Gastrocnemius medialis (tissue), 4 donors: ENCODE data around the gene CCDC183. TPM values are rescaled to one million over a fixed set of nuclear protein-coding genes. Genes with fewer than 3 reads are reported as not detected.
A peak's percentile ranks its signal among the peaks of the same experiment; 100 is the strongest.
"Not testable (repeated sequence)": the region's sequence is repeated elsewhere in the genome, so short reads cannot be mapped to it uniquely, and the experiment has no call there.

Source experiments
- ATAC-seq, 2 donors: fragments of 150-250 bp; one replicate each; pipeline ENCODE4 v1.9.1; 2016
- DNase-seq, 2 donors: peaks; one replicate each; pipeline ENCODE4 v3.0.0-alpha.2; 2019
- H3K27ac ChIP-seq, 4 donors: fragments of 200-600 bp; sonication (generic); 1 replicate in 1 of 4; 2 replicates in 3 of 4; pipeline ENCODE4 v1.5.1; 2016 to 2018; ENCODE audit warnings: mild to moderate bottlenecking in 2 of 4, moderate library complexity in 1 of 4
- H3K27me3 ChIP-seq, 3 donors: fragments of 200-600 bp; sonication (generic) in 2 of 3; 1 replicate in 1 of 3; 2 replicates in 2 of 3; pipeline versions ENCODE4 v1.5.1 to v1.6.0; 2016 to 2019; ENCODE audit warnings: mild to moderate bottlenecking in 1 of 3, moderate library complexity in 1 of 3
- H3K36me3 ChIP-seq, 2 donors: fragments of 200-600 bp; sonication (generic) in 1 of 2; one replicate each; pipeline ENCODE4 v1.5.1; 2017 to 2018
- H3K4me1 ChIP-seq, 2 donors: fragments of 200-600 bp; sonication (generic) in 1 of 2; one replicate each; pipeline ENCODE4 v1.5.1; 2016 to 2017; ENCODE audit warnings: mild to moderate bottlenecking in 2 of 2
- H3K4me3 ChIP-seq, 4 donors: fragments of 200-600 bp; sonication (generic) in 3 of 4; 1 replicate in 1 of 4; 2 replicates in 3 of 4; pipeline ENCODE4 v1.5.1; 2016 to 2019; ENCODE audit warnings: mild to moderate bottlenecking in 2 of 4
- H3K9me3 ChIP-seq, 3 donors: fragments of 200-600 bp; sonication (generic) in 2 of 3; 1 replicate in 1 of 3; 2 replicates in 2 of 3; pipeline ENCODE4 v1.5.1; 2016 to 2019
- POLR2A ChIP-seq, 2 donors: fragments of 450-650 bp; IDR thresholded peaks; one replicate each; pipeline ENCODE4 v1.6.1; 2017; ENCODE audit warnings: antibody characterized with exemption in 2 of 2, mild to moderate bottlenecking in 2 of 2, moderate library complexity in 2 of 2
- in situ Hi-C, 4 donors: fragments of 200-750 bp; cut with MboI; loops; one replicate each; pipeline versions ENCODE4 v1.15.0 to v1.8.0; 2017; ENCODE audit warnings: low sequenced_read_pairs in 4 of 4
- intact Hi-C: fragments of 100-400 bp; cut with DNase I; formaldehyde crosslinking; loops from one replicate; pipeline ENCODE4 v1.15.1; 2023; ENCODE audit warnings: low total_unique reads
- total RNA-seq, 4 donors: library from RNA; depleted of rRNA; stranded (reverse); fragments of >200 nt; gene quantifications; one replicate each; pipeline versions ENCODE4 v1.1.0 to v1.2.3, GENCODE V29; 2016
- TF ChIP-seq, protein P1 (sequence below), 5 experiments: fragments of 450-650 bp in 3 of 5; fragments of 200-600 bp in 2 of 5; sonication (generic) in 2 of 5; IDR thresholded peaks in 4 of 5; conservative IDR thresholded peaks in 1 of 5; 1 replicate in 4 of 5; 2 replicates in 1 of 5; pipeline ENCODE4 v1.5.1; 2016 to 2019; ENCODE audit warnings: antibody characterized with exemption in 5 of 5, mild to moderate bottlenecking in 3 of 5, moderate library complexity in 3 of 5

CCDC183 gene
- total RNA-seq, 4 donors from 2014 or later, result 0.31 TPM; not detected in 3

DNA sequence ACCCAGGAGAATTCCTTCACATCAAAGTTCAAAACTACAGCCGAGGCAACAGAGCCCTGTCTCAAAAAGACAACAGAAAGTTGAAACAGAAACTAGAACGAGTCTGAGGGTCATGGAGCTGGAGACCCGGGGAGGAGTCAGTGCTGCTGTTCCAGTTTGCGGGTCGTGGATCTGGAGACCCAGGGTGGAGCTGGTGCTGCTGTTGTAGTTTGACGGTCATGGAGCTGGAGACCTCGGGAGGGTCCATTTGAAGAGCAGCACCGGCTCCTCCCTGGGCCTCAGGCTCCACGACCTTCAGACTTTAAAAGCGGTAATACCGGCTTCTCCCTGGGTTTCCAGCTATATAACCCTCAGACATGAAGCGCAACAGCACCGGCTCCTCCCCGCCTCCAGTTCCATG is 18.8 kb upstream of the CCDC183 start:
- no peak for TF ChIP-seq POLR2A (IDR thresholded peaks at IDR 0.05)
- in situ Hi-C loops (loop anchor here in 1 of 4 donors (25.0 kb wide), 1 partner anchor 160 kb away; the partner anchor contains the start of genes C8G and FBXW5), intact Hi-C loops (no loop called here)
- H3K36me3 ChIP-seq, result no peaks in the 10 kb centered on the region
- no peak overlapping the region for H3K27ac ChIP-seq
- no peaks in the 10 kb centered on the region for H3K4me1 ChIP-seq
- DNase-seq, result no peak
- H3K9me3 ChIP-seq, result peaks cover 0 to 5% (median 2%) of the 10 kb centered on the region in 3 donors
- ATAC-seq, result no peak
- H3K4me3 ChIP-seq, result no peak overlapping the region
- no peaks in the 10 kb centered on the region for H3K27me3 ChIP-seq

- TF ChIP-seq POLR2A (IDR thresholded peaks at IDR 0.05), result no peak
- TF ChIP-seq, protein P1, sequence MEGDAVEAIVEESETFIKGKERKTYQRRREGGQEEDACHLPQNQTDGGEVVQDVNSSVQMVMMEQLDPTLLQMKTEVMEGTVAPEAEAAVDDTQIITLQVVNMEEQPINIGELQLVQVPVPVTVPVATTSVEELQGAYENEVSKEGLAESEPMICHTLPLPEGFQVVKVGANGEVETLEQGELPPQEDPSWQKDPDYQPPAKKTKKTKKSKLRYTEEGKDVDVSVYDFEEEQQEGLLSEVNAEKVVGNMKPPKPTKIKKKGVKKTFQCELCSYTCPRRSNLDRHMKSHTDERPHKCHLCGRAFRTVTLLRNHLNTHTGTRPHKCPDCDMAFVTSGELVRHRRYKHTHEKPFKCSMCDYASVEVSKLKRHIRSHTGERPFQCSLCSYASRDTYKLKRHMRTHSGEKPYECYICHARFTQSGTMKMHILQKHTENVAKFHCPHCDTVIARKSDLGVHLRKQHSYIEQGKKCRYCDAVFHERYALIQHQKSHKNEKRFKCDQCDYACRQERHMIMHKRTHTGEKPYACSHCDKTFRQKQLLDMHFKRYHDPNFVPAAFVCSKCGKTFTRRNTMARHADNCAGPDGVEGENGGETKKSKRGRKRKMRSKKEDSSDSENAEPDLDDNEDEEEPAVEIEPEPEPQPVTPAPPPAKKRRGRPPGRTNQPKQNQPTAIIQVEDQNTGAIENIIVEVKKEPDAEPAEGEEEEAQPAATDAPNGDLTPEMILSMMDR (IDR thresholded peaks at IDR 0.05 in 4 of 5, conservative IDR thresholded peaks at IDR 0.05 in 1 of 5), result no peak
- no peak overlapping the region for H3K4me3 ChIP-seq
- no peak overlapping the region for H3K27ac ChIP-seq
- no peaks in the 10 kb centered on the region for H3K36me3 ChIP-seq
- in situ Hi-C loops, result loop anchor here in 2 of 4 donors (10.0 to 25.0 kb wide), 2 partner anchors 157 to 255 kb away; partner anchors contain the start of genes C8G (in 1 of the 2), FBXW5 (in 1 of the 2) and FUT7 (in 1 of the 2)
- H3K4me1 ChIP-seq, result no peaks in the 10 kb centered on the region
- no peaks in the 10 kb centered on the region for H3K27me3 ChIP-seq
- no peaks in the 10 kb centered on the region for H3K9me3 ChIP-seq
- DNase-seq, result no peak
- intact Hi-C loops, result loop anchor here (10.0 kb wide), 1 partner anchor 455 kb away; the partner anchor contains the start of gene SLC34A3
- no peak for ATAC-seq
Measured at GRCh38 chr9:136779808-136780207, 16.3 kb upstream of the CCDC183 start.

DNA sequence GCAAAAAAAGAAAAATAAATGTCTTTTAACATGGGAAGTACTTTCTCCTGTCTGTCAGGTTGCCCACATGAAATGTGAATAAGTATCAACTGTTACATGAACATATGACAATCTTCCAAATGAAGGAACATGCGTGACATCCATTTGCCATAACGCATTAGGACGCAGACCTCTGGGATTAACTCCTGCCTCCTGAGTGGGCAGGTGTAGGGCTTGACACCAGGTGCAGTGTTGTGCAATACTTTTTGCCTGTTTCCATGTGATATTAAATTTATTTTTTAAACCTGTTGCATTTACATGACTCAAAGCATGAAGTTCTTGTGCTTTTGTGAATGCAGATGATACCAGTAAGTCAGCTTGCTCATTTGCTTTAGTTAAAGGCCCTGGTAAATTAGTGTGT is 13.7 kb upstream of the CCDC183 start:
- H3K9me3 ChIP-seq, result no peaks in the 10 kb centered on the region
- ATAC-seq, result no peak
- intact Hi-C loops (loop anchor here (10.0 kb wide), 1 partner anchor 452 kb away; the partner anchor contains the start of gene SLC34A3), in situ Hi-C loops (loop anchor here in 2 of 4 donors (10.0 to 25.0 kb wide), 2 partner anchors 155 to 252 kb away; partner anchors contain the start of genes C8G (in 1 of the 2), FBXW5 (in 1 of the 2) and FUT7 (in 1 of the 2))
- no peak for TF ChIP-seq POLR2A (IDR thresholded peaks at IDR 0.05)
- TF ChIP-seq, protein P1 (IDR thresholded peaks at IDR 0.05 in 4 of 5, conservative IDR thresholded peaks at IDR 0.05 in 1 of 5), result no peak
- H3K27me3 ChIP-seq, result no peaks in the 10 kb centered on the region
- H3K27ac ChIP-seq, result no peak overlapping the region
- no peak overlapping the region for H3K4me3 ChIP-seq
- no peaks in the 10 kb centered on the region for H3K36me3 ChIP-seq
- no peaks in the 10 kb centered on the region for H3K4me1 ChIP-seq
- DNase-seq, result no peak

GRCh38 chr9:136784249-136784996 is 11.7 kb upstream of the CCDC183 start:
- Histone ChIP-seq H3K27me3 (no peaks in the 10 kb centered on the region), H3K4me3 (no peak overlapping the region), H3K36me3 (no peaks in the 10 kb centered on the region), H3K4me1 (no peaks in the 10 kb centered on the region), H3K27ac (no peak overlapping the region), H3K9me3 (no peaks in the 10 kb centered on the region)
- in situ Hi-C loops (loop anchor here in 2 of 4 donors (10.0 to 25.0 kb wide), 2 partner anchors 153 to 250 kb away; partner anchors contain the start of genes C8G (in 1 of the 2), FBXW5 (in 1 of the 2) and FUT7 (in 1 of the 2)), intact Hi-C loops (loop anchor here (10.0 kb wide), 1 partner anchor 450 kb away; the partner anchor contains the start of gene SLC34A3)
- ATAC-seq (no peak), DNase-seq (no peak)
- TF ChIP-seq POLR2A (IDR thresholded peaks at IDR 0.05), result no peak
- TF ChIP-seq, protein P1 (IDR thresholded peaks at IDR 0.05 in 4 of 5, conservative IDR thresholded peaks at IDR 0.05 in 1 of 5), result peak in 4 of 5 experiments; percentile 11 to 50 (median 39)

- in situ Hi-C loops (loop anchor here (5.0 to 25.0 kb wide), 4 partner anchors 152 to 252 kb away; partner anchors contain the start of genes FUT7 (in 2 of the 4), C8G (in 1 of the 4) and FBXW5 (in 1 of the 4)), intact Hi-C loops (loop anchor here (10.0 kb wide), 1 partner anchor 450 kb away; the partner anchor contains the start of gene SLC34A3)
- Histone ChIP-seq H3K27ac (no peak overlapping the region), H3K27me3 (no peaks in the 10 kb centered on the region), H3K4me3 (no peak overlapping the region), H3K36me3 (no peaks in the 10 kb centered on the region), H3K9me3 (no peaks in the 10 kb centered on the region), H3K4me1 (peaks cover 1% of the 10 kb centered on the region in 2 donors)
- ATAC-seq (no peak), DNase-seq (no peak)
- TF ChIP-seq, protein P1 (IDR thresholded peaks at IDR 0.05 in 4 of 5, conservative IDR thresholded peaks at IDR 0.05 in 1 of 5), result no peak
- no peak for TF ChIP-seq POLR2A (IDR thresholded peaks at IDR 0.05)
Measured at GRCh38 chr9:136784997-136785361, 11.2 kb upstream of the CCDC183 start.

DNA sequence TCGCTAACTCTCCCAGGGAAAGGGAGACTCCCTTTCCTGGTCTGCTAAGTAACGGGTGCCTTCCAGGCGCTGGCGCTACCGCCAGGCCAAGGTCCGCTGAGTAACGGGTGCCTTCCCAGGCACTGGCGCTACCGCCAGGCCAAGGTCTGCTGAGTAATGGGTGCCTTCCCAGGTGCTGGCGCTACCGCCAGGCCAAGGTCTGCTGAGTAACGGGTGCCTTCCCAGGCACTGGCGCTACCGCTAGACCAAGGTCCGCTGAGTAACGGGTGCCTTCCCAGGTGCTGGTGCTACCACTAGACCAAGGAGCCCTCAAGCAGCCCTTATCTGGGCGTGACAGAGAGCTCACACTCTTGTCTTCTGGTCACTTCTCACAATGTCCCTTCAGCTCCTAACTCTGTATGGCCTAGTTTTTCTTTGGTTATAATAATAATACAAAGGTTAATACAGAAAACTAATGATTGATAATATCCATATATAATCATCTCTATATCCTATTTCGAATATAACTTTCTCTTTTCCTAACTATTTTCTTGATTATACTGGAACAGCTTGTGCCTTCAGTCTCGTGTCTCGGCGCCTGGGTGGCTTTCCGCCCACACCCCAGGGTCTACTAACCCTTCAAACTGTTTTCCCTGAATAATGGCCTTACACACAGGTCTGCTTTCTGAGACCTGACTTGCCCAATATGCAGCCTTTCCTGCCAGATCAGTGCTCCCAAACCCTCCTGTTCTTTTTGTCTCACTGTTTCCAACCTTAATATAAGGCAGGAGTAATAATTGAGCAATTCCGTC is 10.4 kb upstream of the CCDC183 start:
- not testable (repeated sequence) for H3K4me1 ChIP-seq, H3K27ac ChIP-seq, H3K36me3 ChIP-seq, H3K27me3 ChIP-seq, H3K4me3 ChIP-seq, DNase-seq, ATAC-seq, H3K9me3 ChIP-seq
- in situ Hi-C loops, result loop anchor here (5.0 to 25.0 kb wide), 4 partner anchors 152 to 252 kb away; partner anchors contain the start of genes FUT7 (in 2 of the 4), C8G (in 1 of the 4) and FBXW5 (in 1 of the 4)
- intact Hi-C loops, result loop anchor here (10.0 kb wide), 1 partner anchor 449 kb away; the partner anchor contains the start of gene SLC34A3
